HepG2 (cell line): ENCODE data around the gene TMC2.

ENCODE experiments used
- GABPA ChIP-seq, 2 experiments: IDR thresholded peaks; 2 replicates each; pipeline ENCODE4 v1.6.1; 2011 to 2016; ENCODE audit warnings: low read depth in 2 of 2, low read length in 1 of 2, missing biosample characterization in 1 of 2, missing genetic modification characterization in 1 of 2
- PBX3 ChIP-seq: sonication (generic); formaldehyde crosslinking; IDR thresholded peaks from 2 replicates; pipeline ENCODE4 v1.8.1; 2023; ENCODE audit warnings: missing genetic modification reagents, inconsistent platforms, borderline replicate concordance
- PHF20 ChIP-seq: sonication (generic); formaldehyde crosslinking; IDR thresholded peaks from 2 replicates; pipeline ENCODE4 v1.5.0; 2020; ENCODE audit warnings: mild to moderate bottlenecking, missing genetic modification reagents
- POLR2A ChIP-seq, 2 experiments: IDR thresholded peaks; 2 replicates each; pipeline ENCODE4 v1.6.1; 2011; ENCODE audit warnings: low read depth in 2 of 2, low read length in 2 of 2, mild to moderate bottlenecking in 1 of 2, moderate library complexity in 1 of 2; ENCODE audit not compliant: insufficient read depth in 1 of 2
- ZMYM4 ChIP-seq: sonication (generic); formaldehyde crosslinking; IDR thresholded peaks from 2 replicates; pipeline ENCODE4 v1.8.1; 2023; ENCODE audit warnings: mild to moderate bottlenecking, missing genetic modification reagents
- ZNF367 ChIP-seq: sonication (generic); formaldehyde crosslinking; IDR thresholded peaks from 2 replicates; pipeline ENCODE4 v1.4.0; 2020; ENCODE audit warnings: missing genetic modification reagents, borderline replicate concordance

GRCh38 chr20:2557873-2558580 lies 21.7 kb downstream of the TMC2 start:
- TF ChIP-seq ZMYM4 (no peak), POLR2A (IDR thresholded peaks at IDR 0.05; ENCODE audit: insufficient read depth in 1 of 2, low read depth in 2 of 2, low read length in 2 of 2) (no peak), ZNF367 (no peak), GABPA (IDR thresholded peaks at IDR 0.05; ENCODE audit: low read depth, low read length) (no peak), GABPA (CRISPR knock-in tag; IDR thresholded peaks at IDR 0.05; ENCODE audit: low read depth) (no peak), PHF20 (CRISPR knock-in tag) (no peak), PBX3 (CRISPR knock-in tag) (no peak)
